Stimulated activated CD8-positive, alpha-beta memory T cell treated with anti-CD3 and anti-CD28 coated beads, Interleukin-7, amount 100 ng/mL, for 24 hours (primary cell): ENCODE results near the gene OSBPL2.

Experiments used
- DNase-seq: peaks from one replicate; pipeline ENCODE4 v3.0.0-alpha.2; 2020; ENCODE audit warnings: low read depth

The OSBPL2 gene

GRCh38 chr20:62206388-62206775 is 31.9 kb upstream of the OSBPL2 start:
- no peak for DNase-seq

GRCh38 chr20:62208061-62208794 is 30.1 kb upstream of the OSBPL2 start:
- no peak for DNase-seq

- DNase-seq = no peak
Measured at GRCh38 chr20:62208795-62209755, 29.2 kb upstream of the OSBPL2 start.

GRCh38 chr20:62209850-62210495 is 28.3 kb upstream of the OSBPL2 start:
- no peak for DNase-seq

- no peak for DNase-seq
Measured at GRCh38 chr20:62210496-62210855, 27.8 kb upstream of the OSBPL2 start.

GRCh38 chr20:62211216-62211615 is 27.1 kb upstream of the OSBPL2 start:
- DNase-seq = no peak

- DNase-seq = no peak
Measured at GRCh38 chr20:62211769-62212288, 26.5 kb upstream of the OSBPL2 start.

- no peak for DNase-seq
Measured at GRCh38 chr20:62212299-62212698, 26.0 kb upstream of the OSBPL2 start.

- no peak for DNase-seq
Measured at GRCh38 chr20:62214067-62214466, 24.3 kb upstream of the OSBPL2 start.

GRCh38 chr20:62215020-62215990 is 23.0 kb upstream of the OSBPL2 start:
- DNase-seq = no peak

GRCh38 chr20:62215991-62216635 is 22.2 kb upstream of the OSBPL2 start:
- DNase-seq = no peak

GRCh38 chr20:62216636-62217566 is 21.4 kb upstream of the OSBPL2 start:
- no peak for DNase-seq

- DNase-seq = no peak
Measured at GRCh38 chr20:62217913-62218773, 20.2 kb upstream of the OSBPL2 start.

- no peak for DNase-seq
Measured at GRCh38 chr20:62219101-62219991, 19.0 kb upstream of the OSBPL2 start.

GRCh38 chr20:62219992-62220665 is 18.2 kb upstream of the OSBPL2 start, which contains the start of gene HRH3:
Gene HRH3 (minus strand): TSS chr20:62220278. CDS start chr20:62219970, 308 bp downstream.
- no peak for DNase-seq

- DNase-seq = no peak
Measured at GRCh38 chr20:62220666-62221568, 17.4 kb upstream of the OSBPL2 start.
